GM20431 (cell line): ENCODE results near the gene ZNF527.
"Not testable (repeated sequence)": the region's sequence is repeated elsewhere in the genome, so short reads cannot be mapped to it uniquely, and the experiment has no call there.

ENCODE experiments used
- in situ Hi-C: fragments of 300-500 bp; cut with MseI, MboI; formaldehyde crosslinking; loops from one replicate; pipeline ENCODE4 v1.15.0; 2020; ENCODE audit warnings: low sequenced_read_pairs; ENCODE audit not compliant: unreplicated experiment

ZNF527 gene

DNA sequence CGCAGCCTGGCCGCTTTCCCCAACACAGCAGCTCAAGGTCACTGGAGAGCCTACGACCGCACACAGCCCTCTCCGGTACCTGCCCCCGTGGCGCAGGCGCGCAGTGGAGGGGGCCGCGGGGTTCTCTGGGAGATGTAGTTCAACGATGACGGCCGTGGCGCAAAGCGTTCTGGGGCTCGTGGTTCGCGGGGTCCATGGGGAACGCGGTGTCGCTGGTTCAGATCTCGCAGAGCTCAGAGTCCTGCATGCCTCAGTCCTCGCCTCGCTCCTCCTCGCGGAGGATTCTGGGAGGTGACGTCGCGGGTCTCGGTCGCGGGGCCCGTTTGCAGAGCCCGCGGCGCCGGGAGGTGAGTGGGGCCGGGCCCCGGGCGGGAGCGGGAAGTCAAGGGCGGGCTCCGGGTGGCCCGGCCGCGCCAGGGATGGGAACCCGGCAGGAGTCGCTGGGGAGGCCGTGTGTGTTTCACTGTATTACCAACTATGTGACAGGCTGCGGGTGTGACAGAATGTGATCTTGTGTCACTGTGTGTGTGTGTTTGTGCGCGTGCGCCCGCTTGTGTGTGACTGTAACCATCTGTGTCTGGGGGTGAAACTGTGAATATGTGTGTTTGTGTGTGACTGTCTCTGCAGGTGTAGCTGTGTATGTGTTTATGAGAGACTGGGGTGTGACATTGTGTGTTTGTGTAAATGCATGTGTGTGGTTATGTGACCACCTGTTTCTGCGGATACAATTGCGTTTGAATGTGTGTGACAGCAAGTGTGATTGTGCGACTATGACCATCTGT, at the start of gene ZNF527:
TSS of gene ZNF527 (plus strand) at position 220 of the 782 bp plus-strand sequence. CDS start 3,100 bp downstream, outside the sequence.
- in situ Hi-C loops: no loop called here

DNA sequence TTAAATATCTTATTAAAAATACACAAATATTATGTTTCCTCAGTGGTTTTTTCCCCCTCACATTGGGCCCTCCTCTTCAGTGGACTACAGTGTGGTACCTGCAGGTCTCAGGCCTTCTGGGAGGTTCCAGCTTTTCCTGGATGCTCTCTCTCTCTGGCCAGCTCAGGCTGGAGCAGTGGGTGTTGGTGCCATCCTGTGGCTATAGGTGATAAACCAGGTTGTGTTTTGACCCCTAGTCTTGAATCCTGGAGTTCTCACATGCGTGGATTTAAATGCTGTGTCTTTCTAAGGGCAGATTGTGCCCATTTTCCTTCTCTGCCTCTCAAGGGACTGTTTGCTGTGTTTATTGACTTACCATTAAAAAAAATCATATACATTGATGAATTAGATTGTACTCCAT, 41.2 kb upstream of the ZNF527 start:
- in situ Hi-C loops: no loop called here

DNA sequence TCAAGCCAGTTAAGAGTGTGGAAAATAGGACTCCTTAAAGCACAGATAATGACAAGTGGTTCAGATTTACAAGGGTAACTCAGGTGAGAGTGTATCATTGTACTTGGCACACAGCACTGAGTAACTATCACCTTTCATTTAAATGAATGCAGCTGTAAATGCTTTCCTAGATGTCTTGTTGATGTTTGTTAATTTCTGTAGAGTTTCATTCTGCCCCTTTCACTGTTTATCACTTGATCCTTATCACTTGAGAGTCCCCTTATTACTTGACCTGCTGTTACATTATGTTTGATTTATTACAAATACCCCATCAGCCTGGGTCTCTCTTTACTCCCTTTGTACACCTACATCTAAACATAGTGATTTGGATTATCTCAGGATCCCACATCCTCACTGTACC, 38.1 kb upstream of the ZNF527 start:
- in situ Hi-C loops: no loop called here

DNA sequence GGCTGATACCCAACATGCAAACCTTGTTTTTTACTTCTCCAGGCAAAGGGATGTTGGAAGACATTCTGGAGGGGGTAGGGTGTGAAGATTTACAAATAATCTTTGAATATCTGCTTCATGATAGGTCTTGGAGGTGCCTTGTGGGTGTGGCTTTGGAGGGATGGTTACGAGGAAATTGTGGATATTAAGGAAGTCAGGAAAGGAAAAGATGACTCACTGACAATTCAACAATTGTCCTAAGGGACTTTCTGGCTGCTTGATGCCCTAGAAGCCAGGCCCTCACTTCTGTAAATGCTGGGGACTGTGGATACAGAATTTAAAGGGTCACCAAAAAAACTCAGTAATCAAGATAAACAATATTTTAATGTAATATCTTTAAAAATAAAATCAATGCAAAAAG, 37.4 kb upstream of the ZNF527 start:
- in situ Hi-C loops: no loop called here

DNA sequence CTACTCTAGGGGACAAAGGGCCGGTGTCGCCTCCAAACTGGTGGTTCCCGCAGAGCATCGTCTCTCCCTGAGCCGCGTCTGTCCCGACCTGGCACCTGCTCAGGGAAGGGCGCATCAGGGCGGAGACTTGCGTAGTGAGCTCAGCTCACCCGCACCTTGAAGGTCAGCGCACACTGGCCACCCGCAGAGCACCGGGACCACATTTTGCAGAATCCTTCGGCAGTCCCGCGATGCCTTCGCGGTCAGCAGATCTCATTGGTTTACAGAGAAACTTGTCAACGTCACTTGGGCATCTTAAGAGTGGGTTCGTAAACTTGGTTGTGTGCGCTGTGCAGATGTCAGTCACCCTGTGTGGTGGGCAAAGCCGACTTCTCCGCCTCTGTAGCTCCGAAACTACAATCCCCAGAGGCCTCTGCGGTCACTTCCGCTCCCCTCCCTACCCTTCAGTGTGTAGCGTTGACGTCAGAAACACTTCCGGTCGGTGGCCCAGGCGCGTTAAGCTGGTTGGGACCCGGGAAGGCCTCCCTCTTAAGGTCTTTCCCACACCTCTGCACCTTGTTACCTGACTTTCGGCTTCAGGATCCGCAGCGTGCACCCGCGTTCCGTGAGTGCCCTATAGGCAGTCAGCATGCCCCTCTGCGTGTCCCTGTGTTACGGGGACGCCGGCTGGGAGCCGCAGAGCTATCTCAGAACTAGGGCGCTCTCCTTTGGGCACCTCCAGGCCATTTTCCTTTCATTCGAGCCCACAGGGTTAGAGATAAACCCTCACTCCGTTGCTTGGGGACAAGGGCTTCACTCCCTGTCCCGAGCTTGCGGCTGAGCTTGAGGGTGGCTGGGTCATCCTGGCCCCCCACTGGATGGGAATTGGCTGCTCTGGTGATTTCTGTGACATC, 36.5 kb upstream of the ZNF527 start:
- in situ Hi-C loops: no loop called here

DNA sequence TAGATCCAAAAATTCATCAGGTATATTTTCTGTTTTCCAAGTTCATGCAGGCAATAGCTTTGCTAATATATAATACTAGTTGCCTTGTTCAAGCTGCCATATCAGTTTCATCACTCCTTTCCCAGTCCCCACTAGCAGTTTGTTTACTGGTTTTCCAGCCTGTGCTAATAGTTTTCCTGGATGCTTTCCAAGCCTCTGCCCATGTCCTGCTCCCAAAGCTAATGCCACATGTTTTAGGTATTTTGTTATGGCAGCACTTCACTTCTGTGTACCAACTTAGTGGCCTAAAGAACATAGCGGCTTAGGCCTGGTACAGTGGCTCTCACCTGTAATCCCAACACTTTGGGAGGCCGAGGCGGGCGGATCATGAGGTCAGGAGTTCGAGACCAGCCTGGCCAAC, 28.1 kb upstream of the ZNF527 start:
- in situ Hi-C loops: no loop called here

DNA sequence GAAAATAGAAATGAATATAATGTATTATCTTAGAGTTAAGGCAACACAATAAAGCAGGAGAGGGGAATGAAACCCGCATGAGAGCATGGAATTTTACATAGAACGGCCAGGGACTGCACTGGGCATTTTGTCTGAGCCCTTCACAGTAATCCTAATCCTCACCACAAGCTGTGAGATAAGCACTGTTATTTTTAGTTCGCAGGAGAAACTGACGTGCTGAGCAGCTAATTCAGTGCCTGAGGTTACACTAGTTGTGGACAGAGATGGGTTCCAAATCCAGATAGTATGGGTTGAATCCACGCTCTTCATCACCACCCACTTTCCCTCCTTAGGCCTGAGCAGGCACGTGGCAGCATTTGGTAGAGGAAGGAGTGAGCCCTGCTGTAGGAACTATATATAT, 24.8 kb upstream of the ZNF527 start:
- in situ Hi-C loops: no loop called here

DNA sequence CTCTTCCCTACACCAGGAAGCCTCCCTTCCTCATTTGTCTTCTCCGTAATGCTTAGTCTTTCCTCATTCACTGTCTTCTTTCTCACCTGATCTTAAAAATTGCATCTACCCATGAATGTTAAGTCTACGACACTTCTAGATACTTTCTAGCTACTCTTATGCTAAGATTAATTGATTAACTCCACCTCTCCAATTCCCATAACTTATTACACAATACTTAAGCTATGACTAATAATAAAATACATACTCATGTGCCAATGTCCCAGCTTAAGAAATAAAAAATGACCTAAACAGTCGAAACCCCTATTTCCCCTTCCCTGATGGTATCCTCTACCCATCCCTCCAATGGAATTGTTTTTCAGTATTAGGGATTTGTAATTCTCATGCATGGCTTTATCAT, 22.8 kb upstream of the ZNF527 start:
- in situ Hi-C loops: no loop called here

DNA sequence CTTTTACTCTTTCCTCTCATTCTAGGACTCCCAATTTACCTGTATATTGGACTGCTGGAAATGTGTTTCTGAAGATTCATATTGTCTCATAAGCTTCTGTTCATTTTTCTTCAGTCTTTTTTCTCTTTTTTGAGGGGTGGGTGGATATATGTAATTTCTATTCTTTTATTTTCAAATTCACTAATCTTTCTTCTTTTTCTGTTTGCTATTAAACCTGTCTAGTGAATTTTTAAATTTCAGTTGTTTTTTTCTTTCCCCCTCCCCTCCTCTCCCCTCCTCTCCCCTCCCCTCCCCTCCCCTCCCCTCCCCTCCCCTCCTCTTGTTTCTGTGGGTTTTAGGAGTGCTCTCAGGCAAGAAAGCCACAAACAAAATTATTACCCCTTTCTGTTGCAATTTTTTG, 16.9 kb upstream of the ZNF527 start:
- in situ Hi-C loops: no loop called here

DNA sequence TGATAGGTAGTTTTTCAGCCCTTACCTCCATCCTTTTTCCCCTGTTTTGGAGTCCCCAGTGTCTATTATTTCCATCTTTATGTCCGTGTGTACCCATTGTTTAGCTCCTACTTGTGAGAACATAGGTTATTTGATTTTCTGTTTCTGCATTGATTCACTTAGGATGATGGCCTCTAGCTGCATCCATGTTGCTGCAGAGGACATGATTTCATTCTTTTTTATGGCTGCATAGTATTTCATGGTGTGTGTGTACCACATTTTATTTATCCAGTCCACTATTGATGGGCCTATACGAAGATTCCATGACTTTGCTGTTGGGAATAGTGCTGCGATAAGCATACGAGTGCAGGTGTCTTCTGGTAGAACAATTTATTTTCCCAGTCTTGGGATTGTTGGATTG, 15.0 kb upstream of the ZNF527 start:
- in situ Hi-C loops: no loop called here

DNA sequence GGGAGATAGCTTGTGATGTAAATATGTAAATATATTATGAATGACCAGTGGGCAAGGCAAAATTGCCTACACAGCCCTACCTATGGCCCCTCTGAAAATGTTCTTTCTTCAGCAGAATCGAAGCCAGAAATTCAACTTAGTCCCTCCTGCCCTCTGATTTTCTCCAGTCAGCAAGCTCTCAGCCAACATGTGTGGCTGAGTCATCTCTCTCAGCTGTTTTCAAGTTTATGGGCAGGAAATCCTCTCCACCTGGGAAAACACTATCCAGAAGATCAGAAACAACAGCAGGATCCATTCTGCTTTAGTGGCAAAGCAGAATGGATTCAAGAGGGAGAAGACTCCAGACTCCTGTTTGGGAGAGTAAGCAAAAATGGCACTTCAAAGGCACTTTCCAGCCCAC, 8.9 kb upstream of the ZNF527 start:
- in situ Hi-C loops: no loop called here

DNA sequence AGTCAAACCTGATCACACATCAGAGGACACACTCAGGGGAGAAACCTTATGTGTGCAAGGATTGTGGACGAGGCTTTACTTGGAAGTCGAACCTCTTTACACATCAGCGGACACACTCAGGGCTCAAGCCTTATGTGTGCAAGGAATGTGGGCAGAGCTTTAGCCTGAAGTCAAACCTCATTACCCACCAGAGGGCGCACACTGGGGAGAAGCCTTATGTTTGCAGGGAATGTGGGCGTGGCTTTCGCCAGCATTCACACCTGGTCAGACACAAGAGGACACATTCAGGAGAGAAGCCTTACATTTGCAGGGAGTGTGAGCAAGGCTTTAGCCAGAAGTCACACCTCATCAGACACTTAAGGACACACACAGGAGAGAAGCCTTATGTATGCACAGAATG, 8.2 kb upstream of the ZNF527 start:
- in situ Hi-C loops: no loop called here

DNA sequence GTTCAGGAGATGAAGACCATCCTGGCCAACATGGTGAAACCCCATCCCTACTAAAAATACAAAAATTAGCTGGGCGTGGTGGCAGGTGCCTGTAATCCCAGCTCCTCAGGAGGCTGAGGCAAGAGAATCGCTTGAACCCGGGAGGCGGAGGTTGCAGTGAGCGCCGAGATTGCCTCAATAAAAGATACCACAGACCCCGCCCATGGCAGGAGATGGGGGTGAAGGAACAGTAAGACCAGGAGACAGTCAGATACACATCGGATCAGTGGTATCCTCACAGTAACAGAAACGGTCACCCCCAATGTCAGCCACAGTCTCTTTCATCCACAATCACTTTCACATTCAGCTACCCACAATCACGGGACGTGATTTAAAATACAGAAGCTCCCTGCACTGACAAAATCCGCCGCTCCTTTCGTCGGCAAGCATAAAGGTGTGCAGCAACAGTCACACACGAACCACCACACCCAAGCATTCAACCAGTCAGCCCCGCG, 466 bp upstream of the ZNF527 start:
- in situ Hi-C loops: not testable (repeated sequence)

DNA sequence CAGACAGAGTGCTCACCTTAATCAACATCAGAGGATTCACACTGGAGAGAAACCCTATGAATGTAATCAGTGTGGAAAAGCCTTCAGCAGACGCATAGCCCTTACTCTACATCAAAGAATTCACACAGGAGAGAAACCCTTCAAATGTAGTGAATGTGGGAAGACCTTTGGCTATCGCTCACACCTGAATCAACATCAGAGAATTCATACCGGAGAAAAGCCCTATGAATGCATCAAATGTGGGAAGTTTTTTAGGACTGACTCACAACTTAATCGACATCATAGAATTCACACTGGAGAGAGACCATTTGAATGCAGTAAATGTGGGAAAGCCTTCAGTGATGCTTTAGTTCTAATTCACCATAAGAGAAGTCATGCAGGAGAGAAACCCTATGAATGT, 18.3 kb downstream of the ZNF527 start:
- in situ Hi-C loops: no loop called here

DNA sequence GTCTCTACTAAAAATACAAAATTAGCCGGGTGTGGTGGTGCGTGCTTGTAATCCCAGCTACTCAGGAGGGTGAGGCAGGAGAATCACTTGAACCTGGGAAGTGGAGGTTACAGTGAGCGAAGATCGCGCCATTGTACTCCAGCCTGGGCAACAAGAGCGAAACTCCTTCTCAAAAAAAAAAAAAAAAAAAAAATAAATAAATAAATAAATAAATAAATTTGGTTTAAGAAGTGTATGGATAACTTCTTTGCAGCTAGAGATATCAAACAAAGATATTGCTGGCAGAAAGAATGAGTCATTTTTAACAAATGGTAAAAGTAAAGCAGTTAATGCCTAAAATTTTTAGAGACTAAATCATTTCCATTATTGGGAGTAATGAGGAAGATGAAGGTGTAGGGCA, 20.5 kb downstream of the ZNF527 start:
- in situ Hi-C loops: not testable (repeated sequence)

DNA sequence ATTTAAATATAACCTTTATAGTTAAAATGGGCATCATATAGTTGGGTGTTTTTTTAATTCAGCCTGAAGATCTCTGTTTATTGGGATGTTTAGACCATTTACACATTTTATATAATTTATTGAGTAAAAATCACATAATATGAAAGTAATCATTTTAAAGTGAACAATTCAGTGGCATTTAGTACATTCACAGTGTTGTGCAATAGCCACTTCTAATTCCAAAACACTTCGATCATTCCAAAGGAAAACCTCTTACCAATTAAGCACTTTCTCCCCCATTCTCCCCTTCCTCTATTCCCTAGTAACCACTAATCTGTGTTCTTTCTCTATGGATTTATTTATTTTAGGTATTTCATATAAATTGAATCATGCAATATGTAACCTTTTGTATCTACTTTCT, 30.2 kb downstream of the ZNF527 start:
- in situ Hi-C loops: no loop called here

DNA sequence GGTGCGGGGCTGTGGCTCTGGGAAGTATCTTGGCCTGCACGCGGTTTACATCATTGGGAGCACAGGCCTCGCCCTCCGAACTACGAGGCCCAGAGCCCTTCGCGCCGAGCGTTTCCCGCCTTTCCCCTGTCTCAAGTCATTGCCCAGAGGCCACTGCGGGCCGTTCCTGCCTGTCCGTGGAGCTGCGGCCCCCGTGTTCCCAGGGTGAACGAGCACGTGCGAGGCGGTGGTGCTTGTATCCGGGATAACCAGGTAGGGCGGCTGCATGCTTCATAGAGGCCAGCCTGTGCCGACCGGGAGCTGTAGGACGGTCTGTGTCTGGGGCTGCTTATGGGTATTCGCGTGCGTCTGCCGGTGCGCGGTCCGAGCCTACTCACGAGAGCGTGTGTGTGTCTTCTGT, 32.5 kb downstream of the ZNF527 start:
- in situ Hi-C loops: no loop called here

DNA sequence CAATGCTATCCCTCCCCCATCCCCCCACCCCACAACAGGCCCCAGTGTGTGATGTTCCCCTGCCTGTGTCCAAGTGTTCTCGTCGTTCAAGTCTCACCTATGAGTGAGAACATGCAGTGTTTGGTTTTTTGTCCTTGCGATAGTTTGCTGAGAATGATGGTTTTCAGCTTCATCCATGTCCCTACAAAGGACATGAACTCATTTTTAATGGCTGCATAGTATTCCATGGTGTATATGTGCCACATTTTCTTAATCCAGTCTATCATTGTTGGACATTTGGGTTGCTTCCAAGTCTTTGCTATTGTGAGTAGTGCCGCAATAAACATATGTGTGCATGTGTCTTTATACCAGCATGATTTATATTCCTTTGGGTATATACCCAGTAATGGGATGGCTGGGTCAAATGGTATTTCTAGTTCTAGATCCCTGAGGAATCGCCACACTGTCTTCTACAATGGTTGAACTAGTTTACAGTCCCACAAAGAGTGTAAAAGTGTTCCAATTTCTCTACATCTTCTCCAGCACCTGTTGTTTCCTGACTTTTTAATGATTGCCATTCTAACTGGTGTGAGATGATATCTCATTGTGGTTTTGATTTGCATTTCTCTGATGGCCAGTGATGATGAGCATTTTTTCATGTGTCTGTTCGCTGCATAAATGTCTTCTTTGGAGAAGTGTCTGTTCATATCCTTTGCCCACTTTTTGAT, 35.4 kb downstream of the ZNF527 start:
- in situ Hi-C loops: not testable (repeated sequence)

DNA sequence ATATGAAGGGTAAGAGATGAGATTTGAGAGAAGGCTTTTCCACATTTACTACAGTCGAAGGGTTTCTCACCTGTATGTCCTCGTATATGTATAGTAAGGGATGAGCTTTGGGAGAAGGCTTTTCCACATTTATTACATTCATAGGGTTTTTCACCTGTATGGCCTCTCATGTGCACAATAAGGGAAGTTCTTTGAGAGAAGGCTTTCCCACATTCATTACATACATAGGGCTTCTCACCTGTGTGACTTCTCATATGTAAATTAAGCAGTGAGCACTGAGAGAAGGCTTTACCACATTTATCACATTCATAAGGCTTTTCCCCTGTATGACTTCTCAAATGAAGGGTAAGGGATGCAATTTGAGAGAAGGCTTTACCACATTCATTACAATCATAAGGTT, 41.8 kb downstream of the ZNF527 start:
- in situ Hi-C loops: no loop called here

DNA sequence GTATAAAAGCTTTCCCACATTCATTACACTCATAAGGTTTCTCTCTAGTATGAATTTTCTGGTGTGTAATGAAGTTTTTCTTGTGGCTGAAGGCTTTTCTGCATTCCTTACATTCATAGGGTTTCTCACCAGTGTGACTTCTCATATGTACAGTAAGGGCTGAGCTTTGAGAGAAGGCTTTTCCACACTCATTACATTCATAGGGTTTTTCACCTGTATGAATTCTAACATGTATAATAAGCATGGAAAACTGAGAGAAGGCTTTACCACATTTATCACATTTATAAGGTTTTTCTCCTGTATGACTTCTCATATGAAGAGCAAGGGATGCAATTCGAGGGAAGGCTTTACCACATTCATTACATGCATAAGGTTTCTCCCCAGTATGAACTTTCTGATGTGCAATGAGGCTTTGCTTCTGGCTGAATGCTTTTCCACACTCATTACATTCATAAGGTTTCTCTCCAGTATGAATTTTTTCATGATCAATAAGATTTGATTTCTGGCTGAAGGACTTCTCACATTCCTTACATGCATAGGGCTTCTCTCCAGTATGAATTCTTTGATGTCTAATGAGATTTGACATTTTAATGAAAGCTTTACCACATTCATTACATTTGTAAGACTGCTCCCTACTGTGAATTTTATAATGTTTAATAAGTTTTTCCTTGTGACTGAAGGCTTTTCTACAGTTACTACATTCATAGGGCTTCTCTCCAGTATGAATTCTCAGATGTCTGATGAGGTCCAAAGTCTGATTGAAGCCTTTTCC, 42.6 kb downstream of the ZNF527 start:
- in situ Hi-C loops: no loop called here
